Pancreas (tissue), 10 donors: Measurements from ENCODE around the gene ZNF480. TPM values are rescaled to one million over a fixed set of nuclear protein-coding genes. Genes with fewer than 3 reads are reported as not detected.
A peak's percentile ranks its signal among the peaks of the same experiment; 100 is the strongest.

ENCODE experiments used
- ATAC-seq, 4 donors: fragments of 200-7000 bp; cut with Tn5 transposase; one replicate each; pipeline versions ENCODE4 v1.8.0 to v1.9.1; 2020; ENCODE audit warnings: mild to moderate bottlenecking in 4 of 4, moderate library complexity in 4 of 4
- DNase-seq, 6 donors: peaks; one replicate each; pipeline ENCODE4 v3.0.0-alpha.2; 2020
- FAIRE-seq: peaks from 2 replicates; lab custom pipeline; 2012; peaks lifted over from hg19 to GRCh38; lab: Jason Lieb, UNC
- H3K27ac ChIP-seq, 4 donors: fragments of 200-600 bp; sonication (generic); 1 replicate in 3 of 4; 2 replicates in 1 of 4; pipeline versions ENCODE4 v1.5.0 to v1.8.0; 2020
- H3K27me3 ChIP-seq, 4 donors: fragments of 200-600 bp; one replicate each; pipeline ENCODE4 v1.8.0; 2021
- H3K36me3 ChIP-seq, 3 donors: fragments of 200-600 bp; sonication (generic) in 1 of 3; one replicate each; pipeline versions ENCODE4 v1.5.0 to v1.8.0; 2020 to 2021
- H3K4me1 ChIP-seq, 3 donors: fragments of 200-600 bp; one replicate each; pipeline ENCODE4 v1.8.0; 2021
- H3K4me3 ChIP-seq, 4 donors: fragments of 200-600 bp; sonication (generic) in 2 of 4; one replicate each; pipeline versions ENCODE4 v1.5.0 to v1.8.0; 2020 to 2021
- H3K9me3 ChIP-seq, 4 donors: fragments of 200-600 bp; one replicate each; pipeline ENCODE4 v1.8.0; 2021
- CTCF ChIP-seq, 4 donors: fragments of 200-600 bp; sonication (generic) in 3 of 4; IDR thresholded peaks; one replicate each; pipeline versions ENCODE4 v1.5.0 to v1.8.0; 2021; ENCODE audit warnings: antibody characterized with exemption in 4 of 4
- WGBS, 2 donors: extraction: QIAGEN DNeasy Blood & Tissue Kit; methylation state at CpG; one replicate each; pipeline ENCODE4 v1.1.7; 2013; 5-methylcytosine and 5-hydroxymethylcytosine counted together
- intact Hi-C, 3 donors: fragments of 100-400 bp; cut with DNase I; formaldehyde crosslinking; loops; one replicate each; pipeline versions ENCODE4 v1.11.1 to v1.14.2; 2022
- polyA plus RNA-seq, 2 donors: library from polyadenylated mRNA; stranded (reverse); fragments of 200-250 nt; gene quantifications; one replicate each; pipeline ENCODE4 v1.2.3, GENCODE V29; 2013
- total RNA-seq, 6 donors: library from RNA; stranded (reverse); fragmentation: NEBNext Ultra II Directional in 4 of 6; extraction: Animal tissue kit (Norgen Biotek cat#: 25700) in 4 of 6; gene quantifications; one replicate each; pipeline versions ENCODE4 v1.2.1 to v1.2.4, GENCODE V29; 2021 to 2023
- donor health status: healthy with polysubstance abuse.
- donor health status: DM: no; HTN: no; CAD: no; lungs with moderate emphysema.
- donor health status: DM: no; HTN: no; CAD: no.
- donor health status: control.
- donor health status: control.
- donor health status: Bipolar disorder and iron deficiency.
- donor health status: DM: yes; HTN: yes; CAD: no.
- donor health status: DM: no; HTN: no; CAD: no.
- donor health status: DM: no; HTN: no; CAD: no.
- donor health status: DM: yes; HTN: yes; CAD: no.

The ZNF480 gene
- total and polyA plus RNA-seq, 8 donors: 2.5 to 9.4 (median 4.8) TPM

GRCh38 chr19:52307275-52307674 is 10.3 kb downstream of the ZNF480 start:
- WGBS, 2 donors: 95 to 98% methylated on average over 10 of the region's 10 CpGs
- Histone ChIP-seq H3K27ac (no peak overlapping the region), H3K9me3 (no peaks in the 10 kb centered on the region), H3K4me3 (no peak overlapping the region), H3K27me3 (no peaks in the 10 kb centered on the region), H3K4me1 (no peaks in the 10 kb centered on the region), H3K36me3 (peaks cover 0 to 19% (median 2%) of the 10 kb centered on the region in 3 donors)
- intact Hi-C loops: no loop called here
- no peak for FAIRE-seq
- ATAC-seq: no peak
- no peak for TF ChIP-seq CTCF (IDR thresholded peaks at IDR 0.05)
- no peak for DNase-seq

GRCh38 chr19:52322429-52322828 is 25.5 kb downstream of the ZNF480 start:
- Histone ChIP-seq H3K27ac (no peak overlapping the region), H3K27me3 (no peaks in the 10 kb centered on the region), H3K36me3 (peaks cover 14 to 52% (median 40%) of the 10 kb centered on the region in 3 donors), H3K9me3 (peaks cover 0 to 33% (median 21%) of the 10 kb centered on the region in 4 donors), H3K4me1 (no peaks in the 10 kb centered on the region), H3K4me3 (no peak overlapping the region)
- FAIRE-seq (no peak), ATAC-seq (no peak), DNase-seq (no peak)
- WGBS, 2 donors: 97 to 98% methylated on average over 6 of the region's 6 CpGs
- no peak for TF ChIP-seq CTCF (IDR thresholded peaks at IDR 0.05)
- intact Hi-C loops: no loop called here

- Histone ChIP-seq H3K4me1 (no peaks in the 10 kb centered on the region), H3K27me3 (no peaks in the 10 kb centered on the region), H3K4me3 (no peak overlapping the region), H3K36me3 (no peaks in the 10 kb centered on the region), H3K9me3 (no peaks in the 10 kb centered on the region), H3K27ac (no peak overlapping the region)
- WGBS, 2 donors: 80 to 86% methylated on average over 10 of the region's 10 CpGs
- TF ChIP-seq CTCF (IDR thresholded peaks at IDR 0.05): no peak
- ATAC-seq (no peak), DNase-seq (no peak), FAIRE-seq (no peak)
- intact Hi-C loops: no loop called here
Measured at GRCh38 chr19:52331757-52332156, 34.8 kb downstream of the ZNF480 start.

GRCh38 chr19:52335768-52336116 is 38.8 kb downstream of the ZNF480 start:
- peak; percentile 29 to 39 (median 34) for ATAC-seq
- Histone ChIP-seq H3K27ac (peak overlapping the region in 3 of 4 donors; percentile 45 to 56 (median 55)), H3K9me3 (no peaks in the 10 kb centered on the region)

More at GRCh38 chr19:52335768-52336116, 38.8 kb downstream of the ZNF480 start:
- intact Hi-C loops: no loop called here
- WGBS, 2 donors: 43 to 47% methylated on average over 9 of the region's 9 CpGs
- no peaks in the 10 kb centered on the region for H3K4me1 ChIP-seq
- DNase-seq (no peak), FAIRE-seq (no peak)
- no peaks in the 10 kb centered on the region for H3K27me3 ChIP-seq
- peak overlapping the region; percentile 41 to 65 (median 62) for H3K4me3 ChIP-seq
- H3K36me3 ChIP-seq: no peaks in the 10 kb centered on the region
- TF ChIP-seq CTCF (IDR thresholded peaks at IDR 0.05): no peak
